WTC11 (cell line): ENCODE results near the gene PRRG2. TPM values are rescaled to one million over a fixed set of nuclear protein-coding genes. Genes with fewer than 3 reads are reported as not detected.
A peak's percentile ranks its signal among the peaks of the same experiment; 100 is the strongest.

ENCODE experiments used
- ATAC-seq: fragments of 200-7000 bp; cut with Tn5 transposase; 2 replicates; pipeline ENCODE4 v1.10.0; 2021; ENCODE audit warnings: mild to moderate bottlenecking, moderate library complexity
- CTCF ChIA-PET: fragments of 300-600 bp; sonication (Branson Sonifier 250); formaldehyde crosslinking; loops from one replicate; lab custom pipeline; 2021; ENCODE audit warnings: antibody characterized with exemption; lab: Charles Lee
- POLR2A ChIA-PET: fragments of 350-600 bp; sonication (Branson Sonifier 250); formaldehyde crosslinking; loops from one replicate; lab custom pipeline; 2021; ENCODE audit warnings: antibody characterized with exemption; lab: Charles Lee
- DNase-seq: peaks from one replicate; pipeline ENCODE4 v3.0.0; 2021; ENCODE audit warnings: low spot score
- H3K27ac Mint-ChIP-seq: 2 replicates; pipeline ENCODE4 v1.8.0; 2021; ENCODE audit warnings: mixed read lengths
- H3K27me3 Mint-ChIP-seq: 2 replicates; pipeline ENCODE4 v1.8.0; 2021; ENCODE audit warnings: low read depth, mild to moderate bottlenecking, moderate library complexity, mixed read lengths
- H3K36me3 Mint-ChIP-seq: 2 replicates; pipeline ENCODE4 v1.8.0; 2021; ENCODE audit warnings: mixed read lengths
- H3K4me1 Mint-ChIP-seq: 2 replicates; pipeline ENCODE4 v1.8.0; 2022; ENCODE audit warnings: mixed read lengths
- H3K4me3 Mint-ChIP-seq: 2 replicates; pipeline ENCODE4 v1.8.0; 2021; ENCODE audit warnings: mild to moderate bottlenecking, moderate library complexity, mixed read lengths
- H3K9me3 Mint-ChIP-seq: 2 replicates; pipeline ENCODE4 v1.8.0; 2021; ENCODE audit warnings: mixed read lengths
- AR ChIP-seq: fragments of 250-450 bp; sonication (Bioruptor Pico); IDR thresholded peaks from 2 replicates; pipeline ENCODE4 v1.9.0; 2021; ENCODE audit warnings: mild to moderate bottlenecking
- ATF1 ChIP-seq: sonication (generic); formaldehyde crosslinking; IDR thresholded peaks from 2 replicates; pipeline ENCODE4 v1.8.1; 2023; ENCODE audit warnings: mild to moderate bottlenecking, moderate library complexity, missing genetic modification reagents
- CDX4 ChIP-seq: fragments of 250-450 bp; sonication (Bioruptor Pico); IDR thresholded peaks from 2 replicates; pipeline ENCODE4 v1.9.0; 2021; ENCODE audit warnings: moderate library complexity, mild to moderate bottlenecking, inconsistent platforms, borderline replicate concordance
- CREB1 ChIP-seq: sonication (generic); formaldehyde crosslinking; IDR thresholded peaks from 2 replicates; pipeline ENCODE4 v1.8.0; 2023; ENCODE audit warnings: mild to moderate bottlenecking, missing genetic modification reagents
- EMX1 ChIP-seq: fragments of 250-450 bp; sonication (Bioruptor Pico); IDR thresholded peaks from 2 replicates; pipeline ENCODE4 v1.8.0; 2021; ENCODE audit warnings: mild to moderate bottlenecking
- ESRRA ChIP-seq: sonication (generic); formaldehyde crosslinking; IDR thresholded peaks from 2 replicates; pipeline ENCODE4 v1.8.1; 2022; ENCODE audit warnings: mild to moderate bottlenecking, missing genetic modification reagents, borderline replicate concordance
- FOXK1 ChIP-seq: sonication (generic); formaldehyde crosslinking; IDR thresholded peaks from 2 replicates; pipeline ENCODE4 v1.8.0; 2022; ENCODE audit warnings: mild to moderate bottlenecking, moderate library complexity, missing genetic modification reagents
- FOXP4 ChIP-seq: sonication (generic); formaldehyde crosslinking; IDR thresholded peaks from 2 replicates; pipeline ENCODE4 v1.8.0; 2022; ENCODE audit warnings: mild to moderate bottlenecking, missing genetic modification reagents
- GABPB1 ChIP-seq: sonication (generic); formaldehyde crosslinking; IDR thresholded peaks from 2 replicates; pipeline ENCODE4 v1.8.1; 2023; ENCODE audit warnings: mild to moderate bottlenecking, missing genetic modification reagents
- HMGA2 ChIP-seq: fragments of 250-450 bp; sonication (Bioruptor Pico); IDR thresholded peaks from 2 replicates; pipeline ENCODE4 v1.4.0; 2021; ENCODE audit warnings: mild to moderate bottlenecking, moderate library complexity
- JUN ChIP-seq: sonication (generic); formaldehyde crosslinking; IDR thresholded peaks from 2 replicates; pipeline ENCODE4 v1.8.0; 2023; ENCODE audit warnings: mild to moderate bottlenecking, missing genetic modification reagents
- MAX ChIP-seq: sonication (generic); formaldehyde crosslinking; IDR thresholded peaks from 2 replicates; pipeline ENCODE4 v1.8.0; 2022; ENCODE audit warnings: mild to moderate bottlenecking, missing genetic modification reagents
- MLX ChIP-seq: sonication (generic); formaldehyde crosslinking; IDR thresholded peaks from 2 replicates; pipeline ENCODE4 v1.8.1; 2023; ENCODE audit warnings: mild to moderate bottlenecking, missing genetic modification reagents, moderate library complexity
- MYBL2 ChIP-seq: sonication (generic); formaldehyde crosslinking; IDR thresholded peaks from 2 replicates; pipeline ENCODE4 v1.8.1; 2023; ENCODE audit warnings: mild to moderate bottlenecking, moderate library complexity, missing genetic modification reagents
- RORB ChIP-seq: fragments of 250-450 bp; sonication (Bioruptor Pico); IDR thresholded peaks from 2 replicates; pipeline ENCODE4 v1.9.0; 2021; ENCODE audit warnings: mild to moderate bottlenecking
- SOX15 ChIP-seq: fragments of 250-450 bp; sonication (Bioruptor Pico); IDR thresholded peaks from 2 replicates; pipeline ENCODE4 v1.9.0; 2021; ENCODE audit warnings: mild to moderate bottlenecking
- USF1 ChIP-seq: sonication (generic); formaldehyde crosslinking; IDR thresholded peaks from 2 replicates; pipeline ENCODE4 v1.8.0; 2022; ENCODE audit warnings: mild to moderate bottlenecking, missing genetic modification reagents
- ZBTB21 ChIP-seq: sonication (generic); formaldehyde crosslinking; IDR thresholded peaks from 2 replicates; pipeline ENCODE4 v1.8.1; 2023; ENCODE audit warnings: mild to moderate bottlenecking, missing genetic modification reagents, borderline replicate concordance
- ZNF138 ChIP-seq: sonication (generic); formaldehyde crosslinking; conservative IDR thresholded peaks from 2 replicates; pipeline ENCODE4 v1.8.1; 2022; ENCODE audit warnings: mild to moderate bottlenecking, moderate library complexity, missing genetic modification reagents
- ZNF219 ChIP-seq: sonication (generic); formaldehyde crosslinking; IDR thresholded peaks from 2 replicates; pipeline ENCODE4 v1.8.0; 2023; ENCODE audit warnings: missing genetic modification reagents, mild to moderate bottlenecking, borderline replicate concordance
- ZNF263 ChIP-seq: sonication (generic); formaldehyde crosslinking; IDR thresholded peaks from 2 replicates; pipeline ENCODE4 v1.8.1; 2022; ENCODE audit warnings: low read depth, mild to moderate bottlenecking, moderate library complexity, missing genetic modification reagents
- ZNF317 ChIP-seq: sonication (generic); formaldehyde crosslinking; IDR thresholded peaks from 2 replicates; pipeline ENCODE4 v1.8.1; 2023; ENCODE audit warnings: low read depth, mild to moderate bottlenecking, moderate library complexity, missing genetic modification reagents, borderline replicate concordance
- ZNF396 ChIP-seq: fragments of 250-450 bp; sonication (Bioruptor Pico); IDR thresholded peaks from 2 replicates; pipeline ENCODE4 v1.8.0; 2021; ENCODE audit warnings: mild to moderate bottlenecking, moderate library complexity, borderline replicate concordance
- ZNF416 ChIP-seq: fragments of 250-450 bp; sonication (Bioruptor Pico); IDR thresholded peaks from 2 replicates; pipeline ENCODE4 v1.9.0; 2021; ENCODE audit warnings: mild to moderate bottlenecking, inconsistent platforms
- ZNF423 ChIP-seq: fragments of 250-450 bp; sonication (Bioruptor Pico); IDR thresholded peaks from 2 replicates; pipeline ENCODE4 v2.1.2; 2022; ENCODE audit warnings: mild to moderate bottlenecking, moderate library complexity
- total RNA-seq: library from RNA; stranded (reverse); gene quantifications from 3 replicates; pipeline ENCODE4 v1.2.3, GENCODE V29; 2021

The PRRG2 gene
- total RNA-seq, 1 experiment from 2014 or later: 5.9 TPM

GRCh38 chr19:49573009-49573408 lies 8.1 kb upstream of the PRRG2 start (continued):
- TF ChIP-seq MLX (CRISPR knock-in tag) (no peak), MAX (no peak), ZNF219 (CRISPR knock-in tag) (no peak), GABPB1 (no peak)

- peak overlapping the region; percentile 55; the same call in 1 of the 2 replicates for H3K27ac Mint-ChIP-seq
- H3K9me3 Mint-ChIP-seq: no peaks in the 10 kb centered on the region
- no peak for TF ChIP-seq MYBL2 (CRISPR knock-in tag)
- TF ChIP-seq HMGA2 (CRISPR knock-in tag): no peak
- no peak for TF ChIP-seq ZBTB21 (CRISPR knock-in tag)
- TF ChIP-seq, all 79 proteins: peak for 0
- H3K4me1 Mint-ChIP-seq: peaks cover 14% of the 10 kb centered on the region
- H3K36me3 Mint-ChIP-seq: peaks cover 8% of the 10 kb centered on the region; the same call in 1 of the 2 replicates
- ChIA-PET POLR2A (no interaction called here), CTCF (interaction anchor here (1.1 to 1.7 kb wide), 2 partner anchors 26 to 104 kb away, joined by 3 to 4 read pairs; partner anchors contain the start of gene PRMT1)
- no peak for DNase-seq
- no peak for ATAC-seq
- H3K4me3 Mint-ChIP-seq: no peak overlapping the region
- no peaks in the 10 kb centered on the region; the same call in 1 of the 2 replicates for H3K27me3 Mint-ChIP-seq
These were observed 7.7 kb upstream of the PRRG2 start for GRCh38 chr19:49573425-49573824.

- H3K36me3 Mint-ChIP-seq: peaks cover 8% of the 10 kb centered on the region; the same call in 1 of the 2 replicates
- DNase-seq (no peak), ATAC-seq (no peak)
- H3K9me3 Mint-ChIP-seq: no peaks in the 10 kb centered on the region
- TF ChIP-seq ZNF138 (CRISPR knock-in tag) (no peak), ZNF263 (CRISPR knock-in tag) (no peak), FOXP4 (CRISPR knock-in tag) (no peak), ZNF416 (CRISPR knock-in tag) (no peak), ZNF396 (CRISPR knock-in tag) (no peak), ATF1 (CRISPR knock-in tag) (no peak), ESRRA (no peak), JUN (no peak), ZNF317 (CRISPR knock-in tag) (no peak), FOXK1 (CRISPR knock-in tag) (no peak), HMGA2 (CRISPR knock-in tag) (no peak), EMX1 (no peak), AR (CRISPR knock-in tag) (no peak), SOX15 (CRISPR knock-in tag) (no peak), USF1 (CRISPR knock-in tag) (no peak), CDX4 (CRISPR knock-in tag) (no peak), CREB1 (CRISPR knock-in tag) (no peak), ZNF423 (CRISPR knock-in tag) (no peak), RORB (CRISPR knock-in tag) (no peak), GABPB1 (no peak)
- no peak overlapping the region for H3K27ac Mint-ChIP-seq
- CTCF ChIA-PET: interaction anchor here (1.1 to 1.3 kb wide), 2 partner anchors 68 to 101 kb away, joined by 3 read pairs; partner anchors contain the start of gene FLT3LG
- H3K27me3 Mint-ChIP-seq: no peaks in the 10 kb centered on the region; the same call in 1 of the 2 replicates
- no peak overlapping the region for H3K4me3 Mint-ChIP-seq
- H3K4me1 Mint-ChIP-seq: peaks cover 20% of the 10 kb centered on the region
- POLR2A ChIA-PET: no interaction called here
These were observed 6.8 kb upstream of the PRRG2 start for GRCh38 chr19:49574206-49574755.
